ENCODE measurements around the gene ANKLE1. TPM values are rescaled to one million over a fixed set of nuclear protein-coding genes. Genes with fewer than 3 reads are reported as not detected.

ANKLE1 gene
- total RNA-seq, 2 donors from 2014 or later = 4.6 to 9.9 TPM

DNA sequence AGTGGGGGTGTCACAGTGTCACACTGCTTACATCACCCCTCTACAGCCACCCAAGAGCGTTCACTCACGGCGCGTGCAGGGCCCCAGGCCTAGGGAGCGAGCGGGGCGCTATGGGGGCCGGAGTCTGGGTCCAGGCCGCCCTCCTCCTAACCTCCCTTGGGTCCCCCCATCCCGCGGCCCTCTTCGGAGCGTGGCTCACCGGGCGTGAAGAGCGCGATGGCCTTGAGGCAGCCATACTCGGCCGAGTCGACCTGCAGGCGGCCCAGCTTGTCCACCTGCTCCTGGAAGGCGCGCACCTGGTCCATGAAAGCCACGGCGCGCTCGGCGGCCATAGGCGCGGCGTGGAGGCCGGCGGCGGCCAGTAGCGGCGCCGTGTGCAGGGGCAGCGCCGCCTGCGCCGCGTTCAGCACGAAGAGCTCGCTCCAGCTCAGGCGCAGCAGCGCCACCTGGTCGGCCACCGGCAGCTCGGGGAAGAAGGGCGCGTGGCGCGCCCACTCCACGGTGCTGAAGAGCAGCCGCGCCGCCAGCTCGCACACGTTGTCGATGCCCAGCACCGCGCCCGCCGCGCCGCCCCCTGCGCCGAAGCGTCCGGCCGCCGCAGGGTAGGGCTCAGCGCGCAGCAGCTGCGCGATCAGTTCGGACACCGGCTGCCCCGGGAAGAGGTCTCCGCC, 46.3 kb upstream of the ANKLE1 start:
- H3K27me3 Mint-ChIP-seq (ENCODE audit: insufficient read depth) = no peaks in the 10 kb centered on the region
- peaks cover 66% of the 10 kb centered on the region for H3K36me3 ChIP-seq (ENCODE audit: control insufficient read depth, insufficient read depth, low read length)
- TF ChIP-seq, protein P1, sequence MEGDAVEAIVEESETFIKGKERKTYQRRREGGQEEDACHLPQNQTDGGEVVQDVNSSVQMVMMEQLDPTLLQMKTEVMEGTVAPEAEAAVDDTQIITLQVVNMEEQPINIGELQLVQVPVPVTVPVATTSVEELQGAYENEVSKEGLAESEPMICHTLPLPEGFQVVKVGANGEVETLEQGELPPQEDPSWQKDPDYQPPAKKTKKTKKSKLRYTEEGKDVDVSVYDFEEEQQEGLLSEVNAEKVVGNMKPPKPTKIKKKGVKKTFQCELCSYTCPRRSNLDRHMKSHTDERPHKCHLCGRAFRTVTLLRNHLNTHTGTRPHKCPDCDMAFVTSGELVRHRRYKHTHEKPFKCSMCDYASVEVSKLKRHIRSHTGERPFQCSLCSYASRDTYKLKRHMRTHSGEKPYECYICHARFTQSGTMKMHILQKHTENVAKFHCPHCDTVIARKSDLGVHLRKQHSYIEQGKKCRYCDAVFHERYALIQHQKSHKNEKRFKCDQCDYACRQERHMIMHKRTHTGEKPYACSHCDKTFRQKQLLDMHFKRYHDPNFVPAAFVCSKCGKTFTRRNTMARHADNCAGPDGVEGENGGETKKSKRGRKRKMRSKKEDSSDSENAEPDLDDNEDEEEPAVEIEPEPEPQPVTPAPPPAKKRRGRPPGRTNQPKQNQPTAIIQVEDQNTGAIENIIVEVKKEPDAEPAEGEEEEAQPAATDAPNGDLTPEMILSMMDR (conservative IDR thresholded peaks at IDR 0.05) = peak; percentile 63
- peaks cover 4% of the 10 kb centered on the region for H3K4me1 ChIP-seq (ENCODE audit: control insufficient read depth, insufficient read depth, low read length)
- H3K36me3 Mint-ChIP-seq (ENCODE audit: low read depth) = peaks cover 40% of the 10 kb centered on the region
- H3K4me1 Mint-ChIP-seq = peaks cover 3% of the 10 kb centered on the region
- peak overlapping the region; percentile 15 for H3K9ac ChIP-seq (ENCODE audit: extremely low read depth, low read length, poor library complexity, severe bottlenecking)
- peak overlapping the region; percentile 44 for H3K27ac ChIP-seq (ENCODE audit: low read depth, low read length)
- H3K27me3 ChIP-seq (ENCODE audit: control insufficient read depth, insufficient read depth, low read length, poor library complexity, severe bottlenecking) = no peaks in the 10 kb centered on the region
- H3K4me3 ChIP-seq (ENCODE audit: low read length) = peak overlapping the region; percentile 78
- H3K9me3 Mint-ChIP-seq = no peaks in the 10 kb centered on the region
- peak; percentile 85 for DNase-seq
- H3K27ac Mint-ChIP-seq = peak overlapping the region; percentile 48
- H3K4me3 Mint-ChIP-seq = peak overlapping the region; percentile 62
- no peaks in the 10 kb centered on the region for H3K9me3 ChIP-seq (ENCODE audit: control insufficient read depth, low read length)
- WGBS, 2 experiments (ENCODE audit: insufficient coverage in 1 of 2, insufficient read length in 1 of 2) = 3 to 6% methylated on average over 18 to 80 of the region's 80 CpGs

DNA sequence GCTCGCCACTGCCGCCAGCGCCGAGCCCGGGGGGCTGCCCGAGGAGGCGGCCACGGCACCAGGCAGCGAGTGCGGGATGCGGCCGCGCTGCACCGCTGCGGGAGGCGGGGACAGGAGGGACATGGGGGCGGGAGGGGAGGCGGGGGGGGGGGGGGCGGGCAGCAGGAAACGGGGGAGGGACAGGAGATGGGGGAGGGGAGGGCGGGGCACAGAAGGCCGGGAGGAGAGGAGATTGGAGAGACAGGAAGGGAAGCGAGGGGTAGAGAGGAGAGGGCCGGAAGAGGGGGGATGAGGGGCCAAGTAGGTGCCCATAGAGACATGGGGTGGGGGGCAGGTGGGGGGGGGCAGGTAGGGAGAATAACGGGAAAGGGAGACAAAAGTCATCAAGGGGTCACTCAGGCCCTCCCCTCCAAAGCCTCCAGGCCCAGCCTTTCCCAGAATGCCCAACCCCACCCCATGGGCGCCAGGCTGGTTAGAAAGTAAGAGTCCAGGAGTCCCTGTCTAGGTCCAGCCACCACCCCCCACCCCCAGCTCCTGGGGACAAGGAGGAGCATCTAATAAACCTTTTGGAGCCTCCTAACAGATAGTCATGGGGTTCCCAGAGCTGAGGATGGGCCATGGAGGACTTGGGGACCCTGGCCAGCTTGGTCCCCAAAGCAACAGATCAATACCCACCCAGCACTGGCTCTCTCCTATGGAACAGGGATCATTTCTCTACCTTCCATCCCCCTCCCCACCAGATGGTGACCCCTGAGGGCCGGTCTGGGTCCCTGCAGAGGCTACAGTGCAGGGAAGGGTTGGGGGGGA, 45.5 kb upstream of the ANKLE1 start:
- WGBS, 2 experiments (ENCODE audit: insufficient coverage in 1 of 2, insufficient read length in 1 of 2) = 16 to 80% methylated on average over 2 to 11 of the region's 27 CpGs
- TF ChIP-seq, protein P1 (conservative IDR thresholded peaks at IDR 0.05) = no peak
- Histone ChIP-seq H3K36me3 (ENCODE audit: control insufficient read depth, insufficient read depth, low read length) (peaks cover 67% of the 10 kb centered on the region), H3K4me3 (ENCODE audit: low read length) (no peak overlapping the region), H3K9ac (ENCODE audit: extremely low read depth, low read length, poor library complexity, severe bottlenecking) (no peak overlapping the region), H3K27me3 (ENCODE audit: control insufficient read depth, insufficient read depth, low read length, poor library complexity, severe bottlenecking) (no peaks in the 10 kb centered on the region), H3K9me3 (ENCODE audit: control insufficient read depth, low read length) (no peaks in the 10 kb centered on the region), H3K27ac (ENCODE audit: low read depth, low read length) (peak overlapping the region; percentile 44), H3K4me1 (ENCODE audit: control insufficient read depth, insufficient read depth, low read length) (peaks cover 4% of the 10 kb centered on the region)
- no peak for DNase-seq
- peaks cover 10% of the 10 kb centered on the region for H3K4me1 Mint-ChIP-seq
- no peaks in the 10 kb centered on the region for H3K27me3 Mint-ChIP-seq (ENCODE audit: insufficient read depth)
- H3K27ac Mint-ChIP-seq = no peak overlapping the region
- H3K9me3 Mint-ChIP-seq = no peaks in the 10 kb centered on the region
- peaks cover 41% of the 10 kb centered on the region for H3K36me3 Mint-ChIP-seq (ENCODE audit: low read depth)
- peak overlapping the region; percentile 62 for H3K4me3 Mint-ChIP-seq

DNA sequence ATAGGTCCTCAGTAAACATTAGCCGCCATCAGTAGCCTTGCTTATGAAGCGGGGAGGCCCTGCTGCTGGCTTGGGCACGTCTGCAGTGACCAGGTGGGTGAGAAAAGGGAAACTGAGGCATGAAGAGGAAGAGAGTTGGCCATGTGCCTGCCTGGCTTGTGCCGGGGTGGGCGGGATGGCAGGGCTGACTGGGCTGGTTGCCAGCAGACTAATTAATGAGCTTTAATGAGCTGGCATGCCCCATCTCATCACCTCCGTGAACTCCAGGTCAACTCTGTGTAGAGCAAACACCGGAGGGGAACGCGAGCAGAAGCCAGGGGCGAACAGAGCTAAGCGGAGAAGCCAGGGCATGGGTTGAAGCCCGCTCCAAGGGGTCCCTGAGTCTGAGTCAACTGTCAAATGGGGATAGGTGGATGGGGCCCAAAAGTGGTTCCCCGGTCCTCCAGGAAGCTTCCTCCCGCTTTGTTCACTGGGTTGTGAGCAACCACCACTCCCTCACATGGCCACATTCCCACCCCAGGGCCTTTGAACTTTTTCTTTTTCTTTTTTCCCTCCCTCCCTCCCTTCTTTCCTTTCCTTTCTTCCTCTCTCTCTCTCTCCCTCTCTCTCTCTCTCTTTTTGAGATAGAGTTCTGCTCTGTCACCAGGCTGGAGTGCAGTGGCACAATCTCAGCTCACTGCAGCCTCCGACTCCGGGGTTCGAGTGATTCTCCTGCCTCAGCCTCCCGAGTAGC, 44.7 kb upstream of the ANKLE1 start:
- no peaks in the 10 kb centered on the region for H3K27me3 Mint-ChIP-seq (ENCODE audit: insufficient read depth)

More for the DNA sequence above, 44.7 kb upstream of the ANKLE1 start:
- H3K27me3 ChIP-seq (ENCODE audit: control insufficient read depth, insufficient read depth, low read length, poor library complexity, severe bottlenecking) = no peaks in the 10 kb centered on the region
- no peak for DNase-seq
- no peak overlapping the region for H3K9ac ChIP-seq (ENCODE audit: extremely low read depth, low read length, poor library complexity, severe bottlenecking)
- WGBS, 2 experiments (ENCODE audit: insufficient coverage in 1 of 2, insufficient read length in 1 of 2) = 95 to 99% methylated on average over 11 to 18 of the region's 18 CpGs
- H3K4me1 ChIP-seq (ENCODE audit: control insufficient read depth, insufficient read depth, low read length) = peaks cover 4% of the 10 kb centered on the region
- H3K9me3 ChIP-seq (ENCODE audit: control insufficient read depth, low read length) = no peaks in the 10 kb centered on the region
- no peak overlapping the region for H3K27ac ChIP-seq (ENCODE audit: low read depth, low read length)
- Mint-ChIP-seq H3K4me3 (no peak overlapping the region), H3K9me3 (no peaks in the 10 kb centered on the region), H3K4me1 (peaks cover 12% of the 10 kb centered on the region), H3K36me3 (ENCODE audit: low read depth) (peaks cover 36% of the 10 kb centered on the region), H3K27ac (no peak overlapping the region)
- TF ChIP-seq, protein P1 (conservative IDR thresholded peaks at IDR 0.05) = no peak
- H3K4me3 ChIP-seq (ENCODE audit: low read length) = no peak overlapping the region
- H3K36me3 ChIP-seq (ENCODE audit: control insufficient read depth, insufficient read depth, low read length) = peaks cover 61% of the 10 kb centered on the region
